ENCODE results near the gene MAP3K5.

DNA sequence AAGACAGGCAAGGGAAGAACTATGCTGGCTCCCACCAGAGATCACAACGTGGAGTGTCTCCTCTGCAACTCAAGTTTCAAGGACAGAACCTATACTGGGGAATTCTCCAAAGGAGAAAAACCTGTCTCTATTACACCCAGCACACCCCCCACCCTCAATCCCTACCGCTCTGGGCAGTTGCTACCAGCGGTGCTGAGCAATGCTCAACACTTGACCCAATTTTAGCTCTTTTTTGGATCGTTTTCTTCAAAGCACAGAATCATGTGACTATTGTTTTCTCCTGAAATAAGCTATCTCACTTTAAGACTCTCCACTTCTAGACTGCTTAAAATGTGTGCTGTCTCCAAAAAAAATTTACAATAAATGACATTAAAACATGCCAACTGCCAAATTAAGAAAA is 265.3 kb downstream of the MAP3K5 start:
- TF ChIP-seq, protein P1, sequence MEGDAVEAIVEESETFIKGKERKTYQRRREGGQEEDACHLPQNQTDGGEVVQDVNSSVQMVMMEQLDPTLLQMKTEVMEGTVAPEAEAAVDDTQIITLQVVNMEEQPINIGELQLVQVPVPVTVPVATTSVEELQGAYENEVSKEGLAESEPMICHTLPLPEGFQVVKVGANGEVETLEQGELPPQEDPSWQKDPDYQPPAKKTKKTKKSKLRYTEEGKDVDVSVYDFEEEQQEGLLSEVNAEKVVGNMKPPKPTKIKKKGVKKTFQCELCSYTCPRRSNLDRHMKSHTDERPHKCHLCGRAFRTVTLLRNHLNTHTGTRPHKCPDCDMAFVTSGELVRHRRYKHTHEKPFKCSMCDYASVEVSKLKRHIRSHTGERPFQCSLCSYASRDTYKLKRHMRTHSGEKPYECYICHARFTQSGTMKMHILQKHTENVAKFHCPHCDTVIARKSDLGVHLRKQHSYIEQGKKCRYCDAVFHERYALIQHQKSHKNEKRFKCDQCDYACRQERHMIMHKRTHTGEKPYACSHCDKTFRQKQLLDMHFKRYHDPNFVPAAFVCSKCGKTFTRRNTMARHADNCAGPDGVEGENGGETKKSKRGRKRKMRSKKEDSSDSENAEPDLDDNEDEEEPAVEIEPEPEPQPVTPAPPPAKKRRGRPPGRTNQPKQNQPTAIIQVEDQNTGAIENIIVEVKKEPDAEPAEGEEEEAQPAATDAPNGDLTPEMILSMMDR (IDR thresholded peaks at IDR 0.05; ENCODE audit: insufficient read depth, low read length, poor library complexity, severe bottlenecking) = no peak
- no peak for TF ChIP-seq EZH2phosphoT487 (conservative IDR thresholded peaks at IDR 0.05; ENCODE audit: low read length)
